A549 (cell line): ENCODE results near the gene PTPN14. TPM values are rescaled to one million over a fixed set of nuclear protein-coding genes. Genes with fewer than 3 reads are reported as not detected.

ENCODE experiments used
- ATAC-seq, 2 experiments: fragments of 200-7000 bp in 1 of 2; fragments of >200 bp in 1 of 2; cut with Nextera tagmentation in 1 of 2; cut with Tn5 transposase in 1 of 2; 3 replicates each; pipeline versions ENCODE4 v1.8.0 to v1.9.1; 2018 to 2020; ENCODE audit warnings: mild to moderate bottlenecking in 1 of 2, moderate library complexity in 1 of 2
- CTCF ChIA-PET: fragments of 300-600 bp; sonication (Branson Sonifier 250); formaldehyde crosslinking; extraction: SDS; loops from one replicate; lab custom pipeline; 2021; ENCODE audit warnings: antibody characterized with exemption, inconsistent platforms; lab: Yijun Ruan, JAX
- POLR2A ChIA-PET: fragments of 350-600 bp; formaldehyde crosslinking; extraction: SDS; loops from one replicate; lab custom pipeline; 2021; ENCODE audit warnings: antibody characterized with exemption, inconsistent platforms; lab: Yijun Ruan, JAX
- DNase-seq, 2 experiments: peaks; one replicate each; pipeline versions ENCODE4 v3.0.0 to v3.0.0-alpha.2; 2011 to 2016; ENCODE audit warnings: low read depth in 1 of 2, low spot score in 1 of 2
- FAIRE-seq: peaks from 2 replicates; lab custom pipeline; 2011; peaks lifted over from hg19 to GRCh38; lab: Jason Lieb, UNC
- H3K27ac ChIP-seq, 2 experiments: fragments of >200 bp; sonication (Bioruptor Twin); formaldehyde crosslinking; 3 replicates each; pipeline ENCODE4 v1.5.1; 2016 to 2017
- H3K4me1 ChIP-seq: fragments of >200 bp; sonication (Bioruptor Twin); formaldehyde crosslinking; 3 replicates; pipeline ENCODE4 v1.6.1; 2016
- H3K4me2 ChIP-seq: fragments of >200 bp; sonication (Bioruptor Twin); formaldehyde crosslinking; 3 replicates; pipeline ENCODE4 v1.6.1; 2016
- H3K4me3 ChIP-seq: fragments of >200 bp; sonication (Bioruptor Twin); formaldehyde crosslinking; 3 replicates; pipeline ENCODE4 v1.5.1; 2016
- H3K9me3 ChIP-seq: fragments of >200 bp; sonication (Bioruptor Twin); formaldehyde crosslinking; 3 replicates; pipeline ENCODE4 v1.6.1; 2016
- ATOH8 ChIP-seq: fragments of 250-450 bp; sonication (Bioruptor Pico); IDR thresholded peaks from 2 replicates; pipeline ENCODE4 v1.5.0; 2020; ENCODE audit warnings: low read depth, mild to moderate bottlenecking, moderate library complexity
- CHD2 ChIP-seq: fragments of 150-350 bp; IDR thresholded peaks from 2 replicates; pipeline ENCODE4 v1.6.1; 2014; ENCODE audit warnings: low read length; ENCODE audit not compliant: partially characterized antibody
- CHD4 ChIP-seq: fragments of 200-600 bp; sonication (generic); IDR thresholded peaks from 2 replicates; pipeline ENCODE4 v1.6.1; 2016; ENCODE audit warnings: antibody characterized with exemption, mild to moderate bottlenecking, borderline replicate concordance
- E2F6 ChIP-seq: IDR thresholded peaks from 2 replicates; pipeline ENCODE4 v1.6.1; 2012; ENCODE audit warnings: low read depth, borderline replicate concordance
- ELK1 ChIP-seq: fragments of 150-350 bp; IDR thresholded peaks from 2 replicates; pipeline ENCODE4 v1.6.1; 2014; ENCODE audit warnings: low read depth, mild to moderate bottlenecking, low read length
- ESRRA ChIP-seq: fragments of 150-350 bp; IDR thresholded peaks from 2 replicates; pipeline ENCODE4 v1.6.1; 2014; ENCODE audit warnings: mild to moderate bottlenecking, low read length, borderline replicate concordance
- FOSB ChIP-seq: fragments of 250-450 bp; sonication (Bioruptor Pico); IDR thresholded peaks from 2 replicates; pipeline ENCODE4 v1.5.0; 2020; ENCODE audit warnings: mild to moderate bottlenecking, moderate library complexity
- FOXS1 ChIP-seq: fragments of 250-450 bp; sonication (Bioruptor Pico); IDR thresholded peaks from 2 replicates; pipeline ENCODE4 v1.5.0; 2020; ENCODE audit warnings: mild to moderate bottlenecking, moderate library complexity
- HDAC2 ChIP-seq: fragments of 200-600 bp; sonication (generic); IDR thresholded peaks from 2 replicates; pipeline ENCODE4 v1.6.1; 2016
- HEYL ChIP-seq: fragments of 250-450 bp; sonication (Bioruptor Pico); IDR thresholded peaks from 2 replicates; pipeline ENCODE4 v1.8.0; 2021; ENCODE audit warnings: mild to moderate bottlenecking, moderate library complexity
- HOXA7 ChIP-seq: fragments of 250-450 bp; sonication (Bioruptor Pico); IDR thresholded peaks from 2 replicates; pipeline ENCODE4 v1.5.0; 2020; ENCODE audit warnings: mild to moderate bottlenecking, moderate library complexity
- JUN ChIP-seq, 2 experiments: fragments of >200 bp; sonication (Bioruptor Twin); formaldehyde crosslinking; IDR thresholded peaks; 2 replicates in 1 of 2; 3 replicates in 1 of 2; pipeline ENCODE4 v1.6.1; 2016 to 2017
- JUNB ChIP-seq: fragments of >200 bp; sonication (Bioruptor Twin); formaldehyde crosslinking; IDR thresholded peaks from 2 replicates; pipeline ENCODE4 v1.6.1; 2016
- KDM1A ChIP-seq: fragments of 200-600 bp; sonication (generic); IDR thresholded peaks from 2 replicates; pipeline ENCODE4 v1.6.1; 2016; ENCODE audit warnings: low read depth, mild to moderate bottlenecking
- MAFK ChIP-seq: fragments of 450-650 bp; IDR thresholded peaks from 2 replicates; pipeline ENCODE4 v1.6.1; 2014; ENCODE audit not compliant: partially characterized antibody
- MYC ChIP-seq: IDR thresholded peaks from 2 replicates; pipeline ENCODE4 v1.6.1; 2012; ENCODE audit warnings: mild to moderate bottlenecking, inconsistent platforms, low read length, improper control_type of control experiment, borderline replicate concordance
- NPAS2 ChIP-seq: fragments of 250-450 bp; sonication (Bioruptor Pico); IDR thresholded peaks from 2 replicates; pipeline ENCODE4 v1.8.0; 2022; ENCODE audit warnings: mild to moderate bottlenecking, moderate library complexity, borderline replicate concordance
- NR3C1 ChIP-seq: fragments of >200 bp; sonication (Bioruptor Twin); formaldehyde crosslinking; IDR thresholded peaks from 3 replicates; pipeline ENCODE4 v1.6.1; 2017
- PHF8 ChIP-seq: fragments of 200-600 bp; sonication (generic); IDR thresholded peaks from 2 replicates; pipeline ENCODE4 v1.6.1; 2016; ENCODE audit warnings: low read depth, mild to moderate bottlenecking, antibody characterized with exemption, moderate library complexity, borderline replicate concordance
- POLR2A ChIP-seq: IDR thresholded peaks from 2 replicates; pipeline ENCODE4 v1.6.1; 2012; ENCODE audit warnings: mild to moderate bottlenecking, low read length
- POLR2AphosphoS2 ChIP-seq: conservative IDR thresholded peaks from 2 replicates; pipeline ENCODE4 v1.6.1; 2012; ENCODE audit warnings: low read length, improper control_type of control experiment, inconsistent platforms
- RAD21 ChIP-seq, 2 experiments: fragments of >200 bp in 1 of 2; sonication (Bioruptor Twin) in 1 of 2; formaldehyde crosslinking in 1 of 2; IDR thresholded peaks in 1 of 2; conservative IDR thresholded peaks in 1 of 2; 2 replicates in 1 of 2; 3 replicates in 1 of 2; pipeline ENCODE4 v1.6.1; 2012 to 2018; ENCODE audit warnings: inconsistent platforms in 1 of 2
- RARB ChIP-seq: fragments of 250-450 bp; sonication (Bioruptor Pico); IDR thresholded peaks from 2 replicates; pipeline ENCODE4 v1.8.0; 2021; ENCODE audit warnings: mild to moderate bottlenecking, moderate library complexity
- RFX5 ChIP-seq: fragments of 450-650 bp; IDR thresholded peaks from 2 replicates; pipeline ENCODE4 v1.7.1; 2014; ENCODE audit warnings: antibody characterized with exemption, mild to moderate bottlenecking, moderate library complexity
- SREBF2 ChIP-seq: fragments of 450-650 bp; IDR thresholded peaks from 2 replicates; pipeline ENCODE4 v1.6.1; 2014; ENCODE audit warnings: mild to moderate bottlenecking, moderate library complexity
- USF2 ChIP-seq: fragments of 450-650 bp; IDR thresholded peaks from 2 replicates; pipeline ENCODE4 v1.6.1; 2014; ENCODE audit warnings: antibody characterized with exemption
- ZFP36 ChIP-seq: fragments of 450-650 bp; IDR thresholded peaks from 2 replicates; pipeline ENCODE4 v1.6.1; 2014; ENCODE audit warnings: borderline replicate concordance; ENCODE audit not compliant: partially characterized antibody
- WGBS: methylation state at CpG from one replicate; pipeline ENCODE4 v1.1.6; 2017; ENCODE audit errors: missing lambda C conversion rate; 5-methylcytosine and 5-hydroxymethylcytosine counted together
- polyA plus RNA-seq, 4 experiments: library from polyadenylated mRNA; depleted of rRNA in 3 of 4; stranded (reverse); fragments of >200 nt; fragmentation: RNase III in 1 of 4; extraction: RNeasy Plus Mini Kit Qiagen cat#74134 plus additional on column Dnase treatment in 1 of 4; gene quantifications; 2 replicates in 3 of 4; 3 replicates in 1 of 4; pipeline ENCODE4 v1.2.3, GENCODE V29; 2011 to 2017

PTPN14 gene
- polyA plus RNA-seq, 2 of the 4 experiments (the other 2 are of a cell fraction) = 9.2 to 10.0 TPM

GRCh38 chr1:214415131-214415530 lies 136.3 kb downstream of the PTPN14 start:
- no peak for DNase-seq
- Histone ChIP-seq H3K27ac (no peak overlapping the region), H3K4me1 (0 out of 3 replicates have a peak, but pooled peaks cover 6% of the 10 kb centered on the region), H3K9me3 (peaks cover 7% of the 10 kb centered on the region; the same call in 1 of the 3 replicates), H3K4me3 (no peak overlapping the region), H3K4me2 (no peak overlapping the region)
- CTCF ChIA-PET = interaction anchor here (1.4 to 2.0 kb wide), 3 partner anchors 27 to 1292 kb away, joined by 3 to 6 read pairs (median 3); no protein-coding TSS in a partner anchor
- no peak for ATAC-seq
- 82% methylated on average over 5 of the region's 5 CpGs for WGBS
- FAIRE-seq = no peak
- TF ChIP-seq POLR2A = no peak
- TF ChIP-seq JUN (IDR thresholded peaks at IDR 0.05) = no peak
- no peak for TF ChIP-seq MAFK
- TF ChIP-seq ZFP36 = no peak
- TF ChIP-seq NPAS2 = no peak
- TF ChIP-seq PHF8 = no peak
- TF ChIP-seq SREBF2 = no peak
- TF ChIP-seq RARB = no peak
- TF ChIP-seq ATOH8 = no peak
- TF ChIP-seq USF2 = no peak
- TF ChIP-seq, all 56 proteins: peak for 0
- POLR2A ChIA-PET = no interaction called here

GRCh38 chr1:214414691-214415090 lies 136.7 kb downstream of the PTPN14 start:
- no peak for ATAC-seq
- DNase-seq = no peak
- no peak for TF ChIP-seq KDM1A
- Histone ChIP-seq H3K9me3 (peaks cover 7% of the 10 kb centered on the region; the same call in 1 of the 3 replicates), H3K4me1 (0 out of 3 replicates have a peak, but pooled peaks cover 6% of the 10 kb centered on the region), H3K4me3 (no peak overlapping the region), H3K27ac (no peak overlapping the region), H3K4me2 (no peak overlapping the region)
- ChIA-PET CTCF (interaction anchor here (1.4 to 1.5 kb wide), 3 partner anchors 26 to 1292 kb away, joined by 3 to 4 read pairs (median 3); no protein-coding TSS in a partner anchor), POLR2A (no interaction called here)
- no peak for FAIRE-seq
- 95% methylated on average over 4 of the region's 4 CpGs for WGBS

- FAIRE-seq = no peak
- no peak overlapping the region for H3K4me2 ChIP-seq
- ChIA-PET POLR2A (no interaction called here), CTCF (interaction anchor here (0.9 to 1.5 kb wide), 4 partner anchors 81 to 214 kb away, joined by 3 to 4 read pairs (median 4); no protein-coding TSS in a partner anchor)
- TF ChIP-seq MYC (no peak), ESRRA (no peak), FOXS1 (CRISPR knock-in tag) (no peak), NR3C1 (no peak), JUNB (no peak), HDAC2 (no peak), NPAS2 (no peak), FOSB (CRISPR knock-in tag) (no peak), E2F6 (no peak), RAD21 (conservative IDR thresholded peaks at IDR 0.05 in 1 of 2, IDR thresholded peaks at IDR 0.05 in 1 of 2) (no peak), HEYL (no peak), POLR2AphosphoS2 (no peak), CHD2 (no peak), HOXA7 (CRISPR knock-in tag) (no peak), RFX5 (no peak), CHD4 (no peak), ELK1 (no peak)
- no peak overlapping the region for H3K4me3 ChIP-seq
- H3K4me1 ChIP-seq = 0 out of 3 replicates have a peak, but pooled peaks cover 6% of the 10 kb centered on the region
- DNase-seq = no peak
- H3K27ac ChIP-seq = no peak overlapping the region
- H3K9me3 ChIP-seq = peaks cover 7% of the 10 kb centered on the region; the same call in 1 of the 3 replicates
- ATAC-seq = no peak
Measured at GRCh38 chr1:214413315-214413714, 138.1 kb downstream of the PTPN14 start.
